ENCODE results near the gene POGLUT2.
A peak's percentile ranks its signal among the peaks of the same experiment; 100 is the strongest.

POGLUT2 gene

GRCh38 chr13:102798581-102799425 is at the start of gene POGLUT2, which contains the start of gene BIVM:
POGLUT2 (minus strand) TSS chr13:102798976; CDS start chr13:102798670, 306 bp downstream.
BIVM (plus strand) TSS chr13:102799119; CDS start chr13:102807268, 8,149 bp downstream.
- DNase-seq (ENCODE audit: low read depth in 2 of 2) = peak in 1 of 2 donors; percentile 39

GRCh38 chr13:102847272-102848234 is 48.8 kb upstream of the POGLUT2 start:
- no peak for DNase-seq (ENCODE audit: low read depth in 2 of 2)

GRCh38 chr13:102846261-102847015 is 47.7 kb upstream of the POGLUT2 start:
- no peak for DNase-seq (ENCODE audit: low read depth in 2 of 2)

GRCh38 chr13:102845630-102846260 is 47.0 kb upstream of the POGLUT2 start, which contains the start of gene ERCC5:
ERCC5 (plus strand) TSS chr13:102846032; CDS start chr13:102846267, 235 bp downstream.
- DNase-seq (ENCODE audit: low read depth in 2 of 2) = peak; percentile 91 to 94

GRCh38 chr13:102845289-102845629 is 46.5 kb upstream of the POGLUT2 start:
- DNase-seq (ENCODE audit: low read depth in 2 of 2) = no peak

GRCh38 chr13:102839462-102839861 is 40.7 kb upstream of the POGLUT2 start:
- no peak for DNase-seq (ENCODE audit: low read depth in 2 of 2)

GRCh38 chr13:102838982-102839381 is 40.2 kb upstream of the POGLUT2 start:
- no peak for DNase-seq (ENCODE audit: low read depth in 2 of 2)

- DNase-seq (ENCODE audit: low read depth in 2 of 2) = no peak
These were observed 39.5 kb upstream of the POGLUT2 start for GRCh38 chr13:102838273-102838672.

GRCh38 chr13:102836471-102836870 is 37.7 kb upstream of the POGLUT2 start:
- DNase-seq (ENCODE audit: low read depth in 2 of 2) = no peak

GRCh38 chr13:102830646-102831045 is 31.9 kb upstream of the POGLUT2 start:
- DNase-seq (ENCODE audit: low read depth in 2 of 2) = no peak

GRCh38 chr13:102825921-102826706 is 27.3 kb upstream of the POGLUT2 start:
- no peak for DNase-seq (ENCODE audit: low read depth in 2 of 2)

GRCh38 chr13:102825400-102825799 is 26.6 kb upstream of the POGLUT2 start:
- DNase-seq (ENCODE audit: low read depth in 2 of 2) = no peak

GRCh38 chr13:102817907-102818306 is 19.1 kb upstream of the POGLUT2 start:
- no peak for DNase-seq (ENCODE audit: low read depth in 2 of 2)

GRCh38 chr13:102817241-102817640 is 18.5 kb upstream of the POGLUT2 start:
- no peak for DNase-seq (ENCODE audit: low read depth in 2 of 2)

GRCh38 chr13:102816708-102817107 is 17.9 kb upstream of the POGLUT2 start:
- no peak for DNase-seq (ENCODE audit: low read depth in 2 of 2)

- DNase-seq (ENCODE audit: low read depth in 2 of 2) = no peak
These were observed 17.0 kb upstream of the POGLUT2 start for GRCh38 chr13:102815788-102816187.

GRCh38 chr13:102814793-102815192 is 16.0 kb upstream of the POGLUT2 start:
- DNase-seq (ENCODE audit: low read depth in 2 of 2) = no peak

GRCh38 chr13:102814025-102814607 is 15.3 kb upstream of the POGLUT2 start:
- no peak for DNase-seq (ENCODE audit: low read depth in 2 of 2)

- DNase-seq (ENCODE audit: low read depth in 2 of 2) = no peak
These were observed 14.0 kb upstream of the POGLUT2 start for GRCh38 chr13:102812611-102813287.

Measured in stimulated activated CD8-positive, alpha-beta memory T cell treated with anti-CD3 and anti-CD28 coated beads, Interleukin-15, amount 100 ng/mL, for 4 hours (primary cell).